ENCODE measurements around the gene CENPL. TPM values are rescaled to one million over a fixed set of nuclear protein-coding genes. Genes with fewer than 3 reads are reported as not detected.

CENPL gene
- total and polyA plus RNA-seq, 9 of the 15 experiments (the other 6 are each of a cell fraction or from before 2014, with no cell fraction given), result 33.0 to 52.7 (median 39.7) TPM

GRCh38 chr1:173869021-173869359, 44.3 kb upstream of the CENPL start (continued):
- TF ChIP-seq SMARCC2 (IDR thresholded peaks at IDR 0.05; ENCODE audit: low read depth), result peak; percentile 62; the same call in 1 of the 2 replicates
- TF ChIP-seq BCL6 (CRISPR knock-in tag; IDR thresholded peaks at IDR 0.05), result no peak
- no peak for TF ChIP-seq PTTG1 (tag; IDR thresholded peaks at IDR 0.05; ENCODE audit: low read depth)
- TF ChIP-seq IRF9 (tag; IDR thresholded peaks at IDR 0.05), result no peak
- TF ChIP-seq POLR2A (conservative IDR thresholded peaks at IDR 0.05), result no peak
- no peak for TF ChIP-seq KLF10 (CRISPR knock-in tag; IDR thresholded peaks at IDR 0.05)
- TF ChIP-seq NFXL1 (CRISPR knock-in tag; IDR thresholded peaks at IDR 0.05), result no peak
- peak; percentile 67; the same call in 1 of the 2 replicates for TF ChIP-seq SPI1 (IDR thresholded peaks at IDR 0.05; ENCODE audit: borderline replicate concordance, low read depth, low read length)
- no peak for TF ChIP-seq POLR2AphosphoS2 (IDR thresholded peaks at IDR 0.05; ENCODE audit: low read length)
- no peak for TF ChIP-seq NCOA4 (IDR thresholded peaks at IDR 0.05; ENCODE audit: partially characterized antibody)
- TF ChIP-seq CHD4 (IDR thresholded peaks at IDR 0.05; ENCODE audit: insufficient read depth, insufficient replicate concordance, low read depth, low read length, poor library complexity, severe bottlenecking), result no peak
- peak; percentile 62; the same call in 1 of the 2 replicates for TF ChIP-seq ELF2 (CRISPR knock-in tag; IDR thresholded peaks at IDR 0.05)
- 0 out of 2 replicates have a peak, but pooled peaks have one; percentile 7 for TF ChIP-seq KDM2B (CRISPR knock-in tag; IDR thresholded peaks at IDR 0.05)
- no peak for TF ChIP-seq SFPQ (IDR thresholded peaks at IDR 0.05; ENCODE audit: low read depth, low read length)
- TF ChIP-seq ZNF134 (CRISPR knock-in tag; conservative IDR thresholded peaks at IDR 0.05), result no peak
- TF ChIP-seq ZNF263 (CRISPR knock-in tag; IDR thresholded peaks at IDR 0.05; ENCODE audit: borderline replicate concordance), result no peak
- TF ChIP-seq ZBTB49 (CRISPR knock-in tag; IDR thresholded peaks at IDR 0.05; ENCODE audit: borderline replicate concordance), result no peak
- TF ChIP-seq ZNF253 (CRISPR knock-in tag; conservative IDR thresholded peaks at IDR 0.05), result no peak
- TF ChIP-seq KAT7 (CRISPR knock-in tag; IDR thresholded peaks at IDR 0.05; ENCODE audit: borderline replicate concordance), result no peak
- TF ChIP-seq YY1 (IDR thresholded peaks at IDR 0.05; ENCODE audit: borderline replicate concordance in 1 of 3, control insufficient read depth in 1 of 3, extremely low read depth in 1 of 3, insufficient read depth in 3 of 3, insufficient read length in 1 of 3, insufficient replicate concordance in 2 of 3, low read depth in 1 of 3, low read length in 2 of 3), result no peak
- TF ChIP-seq SIN3A (IDR thresholded peaks at IDR 0.05; ENCODE audit: borderline replicate concordance in 2 of 2, control insufficient read depth in 1 of 2, low read depth in 2 of 2, low read length in 2 of 2), result no peak
- no peak for TF ChIP-seq NONO (IDR thresholded peaks at IDR 0.05; ENCODE audit: low read depth in 2 of 2, low read length in 1 of 2)
